Large intestine (tissue), 3 donors: ENCODE data around the gene TBC1D10B. TPM values are rescaled to one million over a fixed set of nuclear protein-coding genes. Genes with fewer than 3 reads are reported as not detected.
A peak's percentile ranks its signal among the peaks of the same experiment; 100 is the strongest.

Experiments used
- DNase-seq, 2 donors: peaks; one replicate each; pipeline versions ENCODE4 v3.0.0 to v3.0.0-alpha.2; 2013
- H3K27ac ChIP-seq: one replicate; pipeline ENCODE4 v1.5.1; 2013; ENCODE audit warnings: low read length
- H3K27me3 ChIP-seq: 2 replicates; pipeline ENCODE4 v1.6.1; 2013; ENCODE audit warnings: low read length; ENCODE audit not compliant: control insufficient read depth, insufficient read depth
- H3K36me3 ChIP-seq: 2 replicates; pipeline ENCODE4 v1.6.1; 2013; ENCODE audit warnings: low read length; ENCODE audit not compliant: control insufficient read depth, insufficient read depth
- H3K4me1 ChIP-seq: one replicate; pipeline ENCODE4 v1.6.1; 2013; ENCODE audit warnings: low read length; ENCODE audit not compliant: control insufficient read depth, insufficient read depth
- H3K4me3 ChIP-seq: one replicate; pipeline ENCODE4 v1.5.1; 2013; ENCODE audit warnings: low read length
- H3K9me3 ChIP-seq: one replicate; pipeline ENCODE4 v1.6.1; 2013; ENCODE audit warnings: mild to moderate bottlenecking, low read depth, low read length, moderate library complexity; ENCODE audit not compliant: control insufficient read depth
- WGBS: methylation state at CpG from one replicate; pipeline ENCODE4 v1.1.5; 2013; ENCODE audit warnings: low lambda C conversion rate; ENCODE audit not compliant: insufficient coverage; 5-methylcytosine and 5-hydroxymethylcytosine counted together
- polyA plus RNA-seq: library from polyadenylated mRNA; unstranded; fragments of 120-200 nt; gene quantifications from one replicate; pipeline ENCODE4 v1.2.1, GENCODE V29; 2013

TBC1D10B gene
- polyA plus RNA-seq, 1 donor, result 41.5 TPM

DNA sequence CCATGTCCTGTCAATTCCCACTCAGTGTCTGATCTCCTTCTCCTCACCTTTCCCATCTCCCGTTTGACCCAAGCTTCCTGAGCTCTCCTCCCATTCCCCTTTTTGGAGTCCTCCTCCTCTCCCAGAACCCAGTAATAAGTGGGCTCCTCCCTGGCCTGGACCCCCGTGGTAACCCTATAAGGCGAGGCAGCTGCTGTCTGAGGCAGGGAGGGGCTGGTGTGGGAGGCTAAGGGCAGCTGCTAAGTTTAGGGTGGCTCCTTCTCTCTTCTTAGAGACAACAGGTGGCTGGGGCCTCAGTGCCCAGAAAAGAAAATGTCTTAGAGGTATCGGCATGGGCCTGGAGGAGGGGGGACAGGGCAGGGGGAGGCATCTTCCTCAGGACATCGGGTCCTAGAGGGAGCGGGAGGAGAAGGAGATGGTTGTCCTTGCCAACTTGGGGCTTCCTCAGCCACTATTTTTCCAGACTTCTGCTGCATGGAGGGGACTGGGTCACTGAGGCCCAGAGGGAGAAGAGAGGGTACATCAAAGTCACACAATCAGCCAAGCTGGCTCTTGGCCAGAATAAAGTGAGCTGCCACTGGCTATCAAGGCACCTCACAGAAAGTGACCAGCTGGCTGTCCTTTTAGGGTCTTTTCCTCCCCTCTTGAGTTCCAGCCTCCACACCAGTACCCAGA lies 1.9 kb upstream of the TBC1D10B start:
- no peak overlapping the region for H3K4me3 ChIP-seq
- no peaks in the 10 kb centered on the region for H3K9me3 ChIP-seq
- no CpG with 5 or more reads among the region's 6 CpGs for WGBS
- H3K4me1 ChIP-seq, result peaks cover 9% of the 10 kb centered on the region
- H3K27ac ChIP-seq, result no peak overlapping the region
- no peak for DNase-seq
- no peaks in the 10 kb centered on the region for H3K27me3 ChIP-seq
- peaks cover 2% of the 10 kb centered on the region for H3K36me3 ChIP-seq

GRCh38 chr16:30371248-30371816 lies 1.0 kb upstream of the TBC1D10B start:
- peak overlapping the region; percentile 35 for H3K4me3 ChIP-seq
- H3K9me3 ChIP-seq, result no peaks in the 10 kb centered on the region
- peak overlapping the region; percentile 67 for H3K27ac ChIP-seq
- DNase-seq, result no peak
- WGBS, result 80% methylated on average over 1 of the region's 11 CpGs
- no peaks in the 10 kb centered on the region for H3K27me3 ChIP-seq
- peaks cover 8% of the 10 kb centered on the region for H3K4me1 ChIP-seq
- peaks cover 4% of the 10 kb centered on the region for H3K36me3 ChIP-seq

GRCh38 chr16:30369938-30370455 lies 297 bp downstream of the TBC1D10B start:
- no peak for DNase-seq
- Histone ChIP-seq H3K4me1 (peaks cover 8% of the 10 kb centered on the region), H3K27me3 (no peaks in the 10 kb centered on the region), H3K9me3 (no peaks in the 10 kb centered on the region), H3K36me3 (peaks cover 13% of the 10 kb centered on the region), H3K27ac (no peak overlapping the region), H3K4me3 (peak overlapping the region; percentile 65)
- WGBS, result no CpG with 5 or more reads among the region's 76 CpGs

GRCh38 chr16:30369091-30369937 lies 980 bp downstream of the TBC1D10B start:
- H3K4me3 ChIP-seq, result peak overlapping the region; percentile 65

DNA sequence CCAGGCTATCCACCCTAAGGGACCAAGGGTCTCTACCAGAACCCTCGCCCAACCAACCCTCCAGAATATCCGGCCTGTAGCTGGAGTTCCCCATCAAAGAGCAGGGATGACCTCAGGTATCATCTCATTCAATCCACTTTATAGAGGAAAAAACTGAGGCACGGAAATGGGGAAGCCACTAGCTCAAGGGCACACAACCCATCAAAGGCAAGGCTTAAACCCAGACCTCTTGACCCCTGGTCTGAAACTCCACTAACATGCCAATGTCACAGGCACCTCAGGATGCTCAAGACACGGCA lies 1.6 kb downstream of the TBC1D10B start:
- H3K4me3 ChIP-seq, result peak overlapping the region; percentile 65
- H3K36me3 ChIP-seq, result peaks cover 20% of the 10 kb centered on the region
- WGBS, result no CpG with 5 or more reads among the region's 4 CpGs
- H3K4me1 ChIP-seq, result peaks cover 8% of the 10 kb centered on the region
- no peaks in the 10 kb centered on the region for H3K9me3 ChIP-seq
- H3K27ac ChIP-seq, result peak overlapping the region; percentile 45
- no peak for DNase-seq
- no peaks in the 10 kb centered on the region for H3K27me3 ChIP-seq

More at GRCh38 chr16:30369091-30369937, 980 bp downstream of the TBC1D10B start:
- peak in 1 of 2 donors; percentile 50 for DNase-seq
- Histone ChIP-seq H3K9me3 (no peaks in the 10 kb centered on the region), H3K27me3 (no peaks in the 10 kb centered on the region), H3K27ac (peak overlapping the region; percentile 45), H3K36me3 (peaks cover 20% of the 10 kb centered on the region), H3K4me1 (peaks cover 8% of the 10 kb centered on the region)
- WGBS, result no CpG with 5 or more reads among the region's 45 CpGs

GRCh38 chr16:30368122-30368791 lies 2.0 kb downstream of the TBC1D10B start:
- DNase-seq, result peak in 1 of 2 donors; percentile 50
- peaks cover 21% of the 10 kb centered on the region for H3K36me3 ChIP-seq
- H3K4me3 ChIP-seq, result peak overlapping the region; percentile 65
- peaks cover 8% of the 10 kb centered on the region for H3K4me1 ChIP-seq
- no peak overlapping the region for H3K27ac ChIP-seq
- H3K9me3 ChIP-seq, result no peaks in the 10 kb centered on the region
- H3K27me3 ChIP-seq, result no peaks in the 10 kb centered on the region
- no CpG with 5 or more reads among the region's 8 CpGs for WGBS

DNA sequence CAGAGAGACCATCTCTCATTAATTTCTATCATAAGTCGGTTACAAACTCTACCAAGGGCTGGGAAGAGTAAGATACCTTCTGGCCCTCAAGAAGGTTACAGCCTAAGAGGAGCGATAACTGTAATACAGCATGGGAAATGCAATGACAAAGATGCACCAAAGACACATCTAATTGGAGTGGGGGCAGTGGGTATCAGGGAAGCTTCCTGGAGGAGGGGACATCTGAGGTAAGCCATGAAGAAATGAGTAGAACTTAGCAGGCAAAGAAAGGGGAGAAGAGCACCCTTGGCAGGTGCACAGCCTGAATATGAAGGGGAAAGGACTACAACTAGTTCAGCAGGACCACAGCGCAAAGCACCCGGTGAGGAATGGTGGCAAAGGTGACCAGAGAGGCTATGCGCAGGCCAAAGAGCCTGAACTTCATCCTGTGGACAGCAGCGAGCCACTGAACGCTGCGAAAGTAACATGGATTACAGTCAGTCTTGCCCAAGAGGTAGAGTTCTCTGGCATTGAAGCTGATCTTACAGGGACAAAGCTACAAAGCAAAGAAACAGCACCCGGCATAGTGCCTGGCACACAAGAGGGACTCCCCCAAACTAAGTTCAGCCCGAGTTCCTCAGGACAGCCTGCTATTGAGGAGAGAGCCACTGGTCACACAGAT lies 2.8 kb downstream of the TBC1D10B start:
- Histone ChIP-seq H3K36me3 (peaks cover 26% of the 10 kb centered on the region), H3K4me1 (peaks cover 8% of the 10 kb centered on the region), H3K27ac (no peak overlapping the region), H3K4me3 (peak overlapping the region; percentile 65), H3K9me3 (no peaks in the 10 kb centered on the region), H3K27me3 (no peaks in the 10 kb centered on the region)
- DNase-seq, result no peak
- WGBS, result 100% methylated on average over 3 of the region's 10 CpGs

GRCh38 chr16:30366511-30366910 lies 3.8 kb downstream of the TBC1D10B start:
- H3K36me3 ChIP-seq, result peaks cover 31% of the 10 kb centered on the region

DNA sequence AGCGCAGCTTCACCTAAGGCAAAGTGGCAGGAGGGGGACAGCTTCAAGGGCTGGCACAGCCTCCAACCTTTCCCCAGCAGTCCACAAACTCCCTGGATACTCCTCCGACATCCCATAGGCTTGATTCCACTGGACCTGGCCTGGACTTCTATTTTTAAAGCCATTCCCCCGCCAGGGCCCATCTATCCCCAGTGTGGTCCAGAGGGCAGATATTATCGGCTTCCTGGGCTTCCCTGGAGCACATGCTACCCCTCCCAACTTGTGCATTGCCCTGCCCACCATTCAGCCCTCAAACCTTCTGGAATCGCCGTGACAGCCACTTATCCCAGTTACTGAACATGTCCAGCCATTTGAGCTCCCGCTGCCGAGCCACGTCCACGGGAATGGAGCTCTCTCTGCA lies 5.1 kb downstream of the TBC1D10B start:
- Histone ChIP-seq H3K4me1 (peaks cover 8% of the 10 kb centered on the region), H3K36me3 (peaks cover 42% of the 10 kb centered on the region), H3K9me3 (no peaks in the 10 kb centered on the region), H3K27me3 (no peaks in the 10 kb centered on the region), H3K27ac (no peak overlapping the region), H3K4me3 (no peak overlapping the region)
- no peak for DNase-seq
- WGBS, result no CpG with 5 or more reads among the region's 10 CpGs

More at GRCh38 chr16:30366511-30366910, 3.8 kb downstream of the TBC1D10B start:
- no peaks in the 10 kb centered on the region for H3K27me3 ChIP-seq
- peaks cover 8% of the 10 kb centered on the region for H3K4me1 ChIP-seq
- no peak overlapping the region for H3K4me3 ChIP-seq
- WGBS, result no CpG with 5 or more reads among the region's 4 CpGs
- H3K27ac ChIP-seq, result no peak overlapping the region
- DNase-seq, result no peak
- H3K9me3 ChIP-seq, result no peaks in the 10 kb centered on the region
